LNCaP clone FGC (cell line): Measurements from ENCODE around the gene PTBP2.
"Not testable (repeated sequence)": the region's sequence is repeated elsewhere in the genome, so short reads cannot be mapped to it uniquely, and the experiment has no call there.

ENCODE experiments used
- DNase-seq: peaks from one replicate; pipeline ENCODE4 v3.0.0-alpha.2; 2011; ENCODE audit warnings: low read depth
- H3K4me3 ChIP-seq: 2 replicates; pipeline ENCODE4 v1.5.1; 2011; ENCODE audit warnings: mild to moderate bottlenecking, low read depth, low read length, control low read depth
- CTCF ChIP-seq: IDR thresholded peaks from 2 replicates; pipeline ENCODE4 v1.5.1; 2012; ENCODE audit warnings: mild to moderate bottlenecking; ENCODE audit not compliant: control insufficient read depth, insufficient read depth; ENCODE audit errors: extremely low read depth

Gene PTBP2

GRCh38 chr1:96772972-96773371 lies 51.4 kb downstream of the PTBP2 start:
- TF ChIP-seq CTCF: no peak
- DNase-seq: no peak
- no peak overlapping the region for H3K4me3 ChIP-seq

GRCh38 chr1:96782206-96782605 lies 60.6 kb downstream of the PTBP2 start:
- no peak for DNase-seq
- no peak for TF ChIP-seq CTCF
- H3K4me3 ChIP-seq: no peak overlapping the region

GRCh38 chr1:96782856-96783255 lies 61.3 kb downstream of the PTBP2 start:
- TF ChIP-seq CTCF: no peak
- no peak overlapping the region for H3K4me3 ChIP-seq
- DNase-seq: no peak

- no peak for DNase-seq
- no peak overlapping the region for H3K4me3 ChIP-seq
- TF ChIP-seq CTCF: no peak
These were observed 69.0 kb downstream of the PTBP2 start for GRCh38 chr1:96790599-96790998.

GRCh38 chr1:96792220-96792619 lies 70.6 kb downstream of the PTBP2 start:
- no peak for TF ChIP-seq CTCF
- no peak overlapping the region for H3K4me3 ChIP-seq
- no peak for DNase-seq

- DNase-seq, H3K4me3 ChIP-seq: not testable (repeated sequence)
These were observed 80.1 kb downstream of the PTBP2 start for GRCh38 chr1:96801696-96802095.

- no peak for DNase-seq
- TF ChIP-seq CTCF: no peak
- H3K4me3 ChIP-seq: no peak overlapping the region
These were observed 83.1 kb downstream of the PTBP2 start for GRCh38 chr1:96804648-96805047.

GRCh38 chr1:96808191-96808590 lies 86.6 kb downstream of the PTBP2 start:
- H3K4me3 ChIP-seq: no peak overlapping the region
- no peak for DNase-seq
- no peak for TF ChIP-seq CTCF
